Ramos (cell line): Measurements from ENCODE around the gene CCDC167.

Source experiments
- in situ Hi-C: fragments of 300-500 bp; cut with MboI; formaldehyde crosslinking; loops from one replicate; pipeline ENCODE4 v1.14.3; 2022; ENCODE audit warnings: low sequenced_read_pairs; ENCODE audit not compliant: unreplicated experiment

Gene CCDC167

DNA sequence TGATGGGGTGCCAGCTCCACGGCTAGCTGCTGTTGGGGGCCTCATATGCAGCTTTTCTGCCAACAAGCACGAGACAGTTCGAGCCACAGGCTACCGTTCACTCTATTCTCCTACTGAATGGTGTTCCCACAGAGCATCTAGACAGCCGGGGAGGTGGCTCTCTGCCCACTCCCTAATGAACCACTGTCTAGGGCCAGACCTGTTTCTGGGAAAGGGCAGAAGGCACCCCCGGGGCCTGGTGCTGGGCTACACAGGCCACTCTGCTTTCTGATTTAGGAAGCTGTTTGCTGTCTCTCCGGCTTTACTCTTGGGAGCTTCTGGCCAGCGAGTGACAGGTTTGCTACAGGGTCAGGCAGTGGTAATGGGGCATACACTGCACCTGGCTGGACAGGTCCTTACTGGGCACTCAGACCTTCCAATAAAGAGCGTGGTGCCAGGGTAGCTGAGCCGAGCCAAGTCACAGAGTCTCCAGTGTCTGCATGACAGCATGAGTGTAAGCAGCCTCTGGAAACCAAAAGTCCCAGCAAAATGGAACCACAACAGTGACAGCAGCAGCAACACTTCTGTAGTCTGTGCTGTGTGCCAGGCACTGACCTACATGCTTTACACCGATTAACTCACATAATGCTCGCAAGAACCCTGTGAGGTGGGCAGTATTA lies 8.4 kb downstream of the CCDC167 start:
- in situ Hi-C loops, result no loop called here

DNA sequence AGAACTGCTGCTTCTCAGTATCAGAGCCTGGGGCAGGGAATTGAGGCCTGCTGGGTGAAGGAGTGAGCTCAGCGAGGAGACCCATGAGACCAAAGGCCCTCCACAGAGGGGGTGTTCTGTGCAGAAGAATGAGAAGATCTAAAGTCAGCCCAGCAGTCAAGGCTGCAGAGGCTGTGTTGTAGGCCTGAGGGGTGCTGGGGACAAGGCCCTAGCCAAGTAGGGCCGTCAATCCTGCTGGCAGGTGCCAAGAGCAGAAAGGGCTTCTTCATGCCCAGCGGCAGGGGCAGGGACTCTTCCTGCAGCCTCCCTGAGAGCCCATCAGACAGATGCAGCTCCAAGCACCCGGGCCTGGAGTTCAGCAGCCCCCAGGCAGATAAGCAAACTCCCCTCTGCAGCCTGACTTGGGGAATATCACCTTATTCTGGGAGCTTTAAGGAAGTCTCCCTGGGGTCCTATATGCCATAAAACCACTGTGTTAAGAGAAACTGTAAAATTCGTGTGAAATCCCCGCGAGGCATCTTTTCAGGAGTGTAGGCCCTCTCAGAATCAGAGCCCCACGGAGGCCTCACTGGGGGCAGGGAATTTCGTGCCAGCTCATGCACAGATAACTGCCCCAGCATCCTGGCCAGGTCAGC lies 9.0 kb downstream of the CCDC167 start:
- in situ Hi-C loops, result no loop called here

DNA sequence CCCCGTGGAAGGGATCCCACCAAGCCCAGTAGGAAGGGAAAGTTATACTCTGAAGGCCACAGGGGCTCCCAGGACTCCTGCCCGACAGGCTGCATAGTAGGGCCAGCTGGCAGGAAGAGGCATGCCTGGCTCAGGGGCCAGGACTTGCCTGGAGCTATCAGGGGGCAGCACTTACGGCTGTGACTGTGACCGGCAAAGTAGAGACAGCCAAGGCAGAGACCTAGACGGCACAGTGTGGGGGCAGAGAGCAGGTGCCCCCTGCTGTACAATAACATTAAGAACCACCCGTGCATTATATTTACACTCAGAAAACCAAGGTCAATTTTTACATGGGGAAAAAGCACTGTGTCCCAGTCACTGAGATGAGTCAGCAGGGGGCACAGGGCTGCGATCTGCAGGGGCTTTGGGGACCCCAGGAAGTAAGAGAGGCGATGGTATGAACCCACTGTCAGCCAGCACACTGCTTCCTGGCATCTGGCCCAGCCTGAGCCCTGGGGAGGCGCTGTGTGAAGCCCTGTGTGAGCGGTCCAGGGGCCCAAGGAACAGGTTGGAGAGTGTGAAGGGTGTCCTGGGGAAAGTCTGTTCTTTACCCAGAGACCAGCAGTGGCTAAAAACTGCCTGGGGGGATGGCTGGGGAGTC lies 9.9 kb downstream of the CCDC167 start:
- in situ Hi-C loops, result no loop called here

DNA sequence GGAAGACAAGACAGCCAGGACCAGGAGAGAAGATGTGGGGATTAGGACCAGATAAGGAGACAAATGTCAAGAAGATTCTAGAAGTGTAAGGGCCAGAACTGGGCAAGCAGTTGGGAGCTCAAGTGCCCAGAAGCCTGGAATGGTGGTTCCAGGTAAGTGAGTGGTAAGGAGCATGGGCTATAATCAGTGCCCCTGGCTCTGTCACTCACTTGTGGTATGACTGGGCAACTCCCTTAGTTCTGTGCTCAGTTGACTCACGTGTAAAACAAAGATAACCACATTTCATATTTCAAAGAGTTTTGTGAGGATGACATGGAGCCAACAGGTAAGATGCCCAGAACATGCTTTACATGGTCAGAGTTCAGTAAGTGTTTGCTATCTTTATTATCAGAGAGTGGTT lies 11.2 kb downstream of the CCDC167 start:
- in situ Hi-C loops, result no loop called here

DNA sequence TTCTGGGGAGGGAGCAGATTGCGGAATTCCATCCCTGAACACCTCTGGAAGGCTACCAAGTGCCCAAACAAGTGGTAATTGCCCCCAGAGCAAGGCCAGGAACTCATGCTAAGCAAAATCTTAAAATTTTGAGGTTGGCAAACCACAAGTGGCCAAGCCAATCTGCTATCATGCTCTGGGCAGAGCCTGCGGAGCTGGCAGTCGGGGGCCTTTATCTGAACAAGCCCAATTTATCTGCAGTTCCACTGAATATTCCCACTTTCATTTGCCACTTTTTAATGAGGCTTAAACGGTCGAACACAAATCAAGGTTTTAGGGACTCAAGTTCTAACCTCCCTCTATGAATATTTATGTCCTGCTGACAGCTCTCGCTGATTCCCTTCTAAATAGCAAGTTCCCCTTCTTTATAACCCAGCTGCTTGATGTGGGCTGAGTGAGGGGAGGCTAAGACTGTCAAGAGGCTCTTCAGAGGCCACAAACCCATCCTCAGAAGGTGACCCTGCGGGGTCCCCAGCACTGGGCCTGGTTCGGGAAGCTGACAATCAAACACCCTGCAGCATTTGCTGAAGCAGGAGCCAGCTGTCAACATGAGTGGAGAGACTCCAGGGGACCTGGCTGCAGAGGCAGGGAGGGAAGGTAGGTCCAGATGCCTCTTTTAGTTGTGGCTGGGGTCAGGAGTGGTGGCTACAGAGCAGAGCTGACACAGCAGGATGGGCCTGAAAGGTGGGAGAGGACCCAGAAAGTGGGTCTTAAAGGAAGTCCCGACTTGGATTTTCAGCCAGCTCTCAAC lies 11.9 kb downstream of the CCDC167 start:
- in situ Hi-C loops, result no loop called here

DNA sequence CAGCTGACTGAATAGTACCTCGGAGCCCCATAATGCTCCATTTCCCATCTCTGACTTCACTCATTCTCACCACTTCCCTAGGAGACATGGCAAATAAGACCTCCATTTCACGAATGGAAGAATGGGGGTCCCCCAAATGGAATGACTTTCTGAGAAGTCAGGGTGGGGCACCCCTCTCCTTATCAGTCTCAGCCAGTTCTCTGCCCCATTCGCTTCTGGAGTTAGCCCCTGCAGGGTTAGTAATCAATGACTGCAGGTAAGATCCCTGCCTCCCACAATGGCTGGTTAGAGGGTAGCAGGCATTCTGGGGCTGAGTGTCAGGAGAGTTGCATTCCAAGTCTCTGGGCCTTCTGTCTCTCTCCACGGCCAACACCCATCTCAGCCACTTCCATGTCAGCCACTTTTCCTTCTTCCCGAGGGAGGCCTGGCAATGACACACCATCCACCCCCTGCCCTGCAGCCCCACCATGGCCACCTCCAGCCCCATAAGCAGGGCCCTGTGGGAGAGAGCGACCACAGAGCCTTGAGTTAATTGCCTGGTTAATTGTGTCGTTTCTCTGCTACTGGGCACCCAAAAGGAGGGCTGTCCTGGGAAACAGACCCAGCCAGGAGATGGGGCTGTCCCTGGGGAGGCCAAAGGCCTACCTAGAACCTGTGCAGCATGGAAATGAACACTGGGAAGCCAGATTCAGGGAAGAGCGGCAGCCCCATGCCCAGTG lies 13.4 kb downstream of the CCDC167 start:
- in situ Hi-C loops, result no loop called here

DNA sequence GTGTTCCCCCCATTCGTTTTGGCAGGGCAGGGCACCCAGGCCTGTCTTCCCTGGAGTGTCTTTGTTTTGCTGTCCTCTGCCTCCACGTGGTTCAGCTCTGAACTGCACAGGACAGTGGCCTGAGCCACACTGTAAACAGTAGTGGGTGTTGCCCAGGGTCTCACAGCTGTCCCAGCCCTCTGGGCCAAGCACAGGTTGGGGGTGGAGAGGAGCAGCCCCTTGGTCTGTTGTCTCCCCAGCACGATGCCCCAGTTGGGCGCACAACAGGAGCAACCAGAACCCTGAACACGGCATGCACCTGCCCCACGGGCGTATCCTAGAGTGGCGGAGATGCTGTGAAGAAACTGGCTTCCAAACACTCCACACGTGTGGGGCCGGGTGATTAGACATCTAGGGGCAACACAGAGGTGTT lies 14.4 kb downstream of the CCDC167 start:
- in situ Hi-C loops, result no loop called here

DNA sequence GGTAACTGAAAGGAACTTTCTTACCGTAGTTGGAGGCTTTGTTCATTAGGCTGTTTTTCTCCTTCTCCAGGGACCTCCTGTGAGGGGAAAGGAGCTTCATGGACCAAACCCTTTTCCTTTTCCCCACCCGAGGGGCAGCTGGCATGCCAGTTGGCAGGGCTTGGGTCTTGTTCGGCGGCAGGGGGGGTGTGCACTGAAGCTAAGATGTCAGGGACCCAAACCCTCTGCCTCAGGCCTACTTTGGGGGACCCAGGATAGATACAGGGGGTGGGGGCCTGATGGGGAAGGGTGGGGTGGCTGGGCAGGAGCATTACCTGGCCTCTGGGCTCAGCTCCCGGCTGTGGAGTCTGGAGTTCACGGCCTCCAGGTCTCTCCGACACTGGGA lies 14.9 kb downstream of the CCDC167 start:
- in situ Hi-C loops, result no loop called here

DNA sequence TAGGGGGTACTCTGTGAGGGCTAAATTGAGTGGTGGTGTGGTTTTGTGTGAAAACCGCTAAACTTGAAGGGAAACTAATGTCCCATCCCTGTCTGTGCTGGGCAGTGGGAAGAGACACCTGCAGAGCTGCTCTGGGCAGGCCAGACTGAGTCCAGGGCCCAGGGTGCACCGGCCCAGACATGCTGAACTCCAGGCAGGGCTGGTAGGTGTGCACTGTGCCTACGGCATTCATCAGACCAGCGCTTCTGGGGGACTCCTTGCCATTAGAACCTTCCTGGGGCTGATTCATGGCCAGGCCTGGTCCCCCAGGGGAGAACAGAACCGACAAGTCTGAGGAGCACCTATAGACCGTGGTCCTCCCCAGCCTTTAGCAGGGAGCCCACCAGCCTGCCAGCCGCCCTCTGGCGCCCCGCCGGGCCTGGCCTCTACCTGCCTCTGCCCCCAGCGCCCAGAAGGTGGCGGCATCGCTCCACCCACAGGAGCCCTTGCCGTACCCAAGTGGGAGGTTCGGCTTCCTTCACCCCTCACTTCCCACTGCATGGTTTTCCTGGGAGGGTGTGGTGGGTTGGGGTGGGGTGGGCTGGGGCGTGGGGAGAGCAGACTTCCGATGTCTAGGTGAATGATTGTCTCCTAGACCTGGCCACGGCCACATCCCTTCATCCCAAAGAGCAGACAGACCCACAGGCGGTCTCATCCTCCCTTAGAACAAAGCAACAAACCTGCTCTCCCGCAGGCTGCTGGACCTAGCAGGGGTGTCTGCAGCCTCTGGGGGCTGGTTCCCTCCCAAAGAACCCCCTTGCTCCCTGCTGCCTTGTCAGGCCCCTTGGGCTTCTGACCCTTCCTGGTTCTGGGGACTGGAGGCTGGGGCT lies 15.5 kb downstream of the CCDC167 start:
- in situ Hi-C loops, result no loop called here

DNA sequence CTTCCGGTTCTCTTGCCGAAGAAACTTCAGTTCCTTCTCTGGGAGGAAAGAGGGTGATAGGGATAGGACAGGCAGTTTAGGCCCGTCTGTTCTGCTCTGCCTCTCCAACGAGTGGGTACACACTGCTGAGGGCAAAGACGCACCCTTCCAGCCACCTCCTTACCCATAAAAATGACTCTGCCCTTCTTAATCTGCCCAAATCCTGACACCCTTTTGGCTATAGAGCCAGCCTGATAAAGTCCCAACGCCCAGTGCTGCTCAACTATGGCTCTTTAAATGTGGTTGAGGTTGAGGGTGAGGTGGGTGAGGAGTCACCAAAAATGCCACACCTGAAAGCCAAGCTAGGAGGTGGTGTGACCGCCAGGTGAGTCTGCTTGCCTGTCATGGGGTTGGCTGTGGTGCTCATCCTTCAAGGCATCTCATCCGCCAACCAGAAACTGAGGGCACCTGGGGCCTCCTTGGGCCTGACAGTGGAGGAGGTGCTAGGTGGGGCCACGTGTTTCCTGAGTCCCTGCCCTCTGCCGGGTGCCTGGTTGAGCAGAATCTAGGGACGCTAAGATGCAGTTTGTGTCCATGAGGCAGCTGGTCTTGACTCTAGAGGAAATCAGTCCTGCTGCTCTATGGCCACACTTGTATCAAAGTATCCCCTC lies 16.3 kb downstream of the CCDC167 start:
- in situ Hi-C loops, result no loop called here

DNA sequence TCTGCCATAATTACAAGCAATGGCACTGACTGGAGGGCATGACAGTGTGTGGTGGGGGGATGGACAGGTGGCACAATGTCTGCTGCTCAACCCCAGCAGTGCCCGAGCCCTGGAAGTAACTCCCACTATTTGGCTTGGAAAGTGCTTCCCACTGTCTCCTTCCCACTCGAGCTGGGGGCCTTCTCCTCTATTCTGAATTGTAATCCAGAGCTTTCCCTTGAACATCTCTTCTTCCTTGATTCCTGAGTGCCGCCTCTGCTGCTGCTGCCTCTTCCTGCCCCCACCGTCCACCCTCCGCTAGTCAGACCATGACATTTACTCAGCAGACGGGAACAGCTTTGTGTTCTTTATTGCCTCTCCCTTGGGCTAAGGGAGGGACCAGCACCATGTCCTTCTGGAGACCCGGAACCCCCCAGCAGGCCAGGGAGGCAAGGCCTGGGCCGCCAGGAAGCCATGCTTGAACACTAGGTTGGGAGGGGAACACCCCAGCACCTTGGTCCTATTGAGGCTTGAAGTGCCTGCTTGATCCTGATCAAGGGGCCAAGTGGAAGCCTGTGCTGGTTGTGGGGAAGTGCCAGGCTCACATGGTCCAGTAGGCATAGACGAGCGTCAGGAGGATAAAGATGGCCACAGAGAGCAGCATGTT lies 17.0 kb downstream of the CCDC167 start:
- in situ Hi-C loops, result no loop called here

DNA sequence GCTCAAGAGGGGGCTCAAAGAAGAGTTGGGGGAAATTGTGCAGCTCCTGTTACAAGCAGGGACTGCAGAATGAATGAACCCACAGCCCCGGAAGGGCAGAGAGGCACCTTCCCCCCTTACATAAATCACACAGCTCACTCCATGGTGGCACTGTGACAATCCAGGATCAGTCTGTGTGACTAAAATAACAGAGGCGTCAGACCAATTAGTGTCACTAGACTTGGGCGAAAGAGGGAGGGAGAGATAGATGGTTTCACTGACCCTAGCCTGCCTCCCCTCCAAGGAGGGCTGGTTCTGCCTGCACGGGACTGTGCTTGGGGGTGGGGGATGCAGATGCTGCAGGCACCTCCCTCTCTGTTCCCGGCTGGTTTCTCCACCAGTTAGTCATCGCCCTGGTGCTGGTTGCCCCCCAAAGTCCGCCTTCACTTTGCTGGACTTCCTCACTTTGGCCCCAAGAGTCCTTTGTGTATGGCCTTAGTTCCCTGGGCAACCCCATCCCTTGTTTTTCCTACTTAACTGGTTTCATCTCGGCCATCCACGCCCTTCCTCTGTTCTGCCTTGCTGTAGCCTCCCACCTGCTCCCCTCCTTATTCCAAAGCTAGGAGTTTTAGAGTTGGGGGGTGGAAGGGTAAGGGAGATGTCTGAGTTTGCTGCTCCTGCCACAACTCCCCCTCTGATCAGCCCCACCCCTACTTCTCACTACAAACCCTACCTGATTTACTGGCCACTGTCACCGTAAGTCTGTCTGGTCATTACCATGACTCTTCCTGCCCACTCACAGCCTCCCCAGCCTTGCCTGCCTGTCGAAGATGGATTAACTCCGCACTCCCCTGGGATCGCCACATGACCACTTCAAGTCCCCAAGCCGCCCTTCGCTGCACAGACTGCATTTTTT lies 17.7 kb downstream of the CCDC167 start:
- in situ Hi-C loops, result no loop called here

DNA sequence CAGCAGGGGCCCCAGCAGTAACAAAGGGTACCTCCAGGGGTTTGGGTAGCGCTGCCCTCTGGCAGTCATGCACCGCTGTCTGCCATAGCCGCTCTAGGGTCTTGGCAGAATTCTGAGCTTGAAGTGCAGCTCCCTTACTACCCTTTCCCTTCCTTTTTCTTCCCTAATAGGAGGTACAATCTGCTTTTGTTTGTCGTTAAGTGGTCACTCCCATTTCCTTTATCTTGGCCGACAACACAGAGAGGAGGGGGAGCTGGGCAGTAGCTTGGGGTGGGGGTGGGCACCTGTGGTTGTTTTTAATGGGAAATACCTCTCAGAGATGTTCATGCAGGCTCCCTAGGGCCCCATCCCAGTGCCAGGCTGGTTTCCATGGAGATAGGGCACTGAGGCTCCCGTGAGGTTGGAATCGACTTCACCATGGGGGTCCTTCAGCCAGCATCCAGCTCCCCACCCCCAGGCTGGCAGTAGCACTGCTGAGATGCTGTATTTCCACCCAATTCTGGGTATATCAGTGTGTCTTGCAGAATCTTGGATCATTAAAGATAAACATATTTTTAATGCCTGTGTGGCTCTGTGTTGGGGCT lies 18.6 kb downstream of the CCDC167 start:
- in situ Hi-C loops, result no loop called here

DNA sequence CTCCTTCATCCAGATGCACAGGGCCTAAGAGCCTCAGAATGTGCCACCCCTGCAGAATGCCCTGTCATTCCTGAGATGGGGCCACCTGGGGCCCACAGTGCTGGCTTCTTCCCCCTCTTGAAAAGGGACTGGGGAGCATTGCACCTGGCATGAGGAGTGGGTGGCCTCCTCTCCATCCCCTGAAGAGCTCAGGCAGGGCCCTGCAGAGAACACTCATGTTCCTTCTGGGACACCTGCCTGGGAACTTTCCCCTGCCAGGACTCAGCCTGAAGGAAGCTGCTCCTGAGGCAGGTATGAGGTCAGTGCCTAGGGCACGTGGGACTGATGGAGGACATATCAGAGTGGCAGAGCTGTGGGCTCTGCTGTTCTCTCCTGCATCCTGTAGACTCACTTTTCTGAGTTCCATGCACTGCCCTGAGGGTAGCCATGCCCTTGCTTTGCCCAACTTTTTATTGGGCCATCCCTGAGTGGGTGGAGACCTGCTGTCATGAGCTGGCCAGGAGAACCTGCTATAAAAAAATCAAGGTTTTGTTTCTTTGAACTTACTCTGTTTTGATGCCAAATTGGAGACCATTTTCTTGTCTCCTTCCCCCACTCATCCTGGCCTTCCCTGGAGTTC lies 19.5 kb downstream of the CCDC167 start:
- in situ Hi-C loops, result no loop called here

DNA sequence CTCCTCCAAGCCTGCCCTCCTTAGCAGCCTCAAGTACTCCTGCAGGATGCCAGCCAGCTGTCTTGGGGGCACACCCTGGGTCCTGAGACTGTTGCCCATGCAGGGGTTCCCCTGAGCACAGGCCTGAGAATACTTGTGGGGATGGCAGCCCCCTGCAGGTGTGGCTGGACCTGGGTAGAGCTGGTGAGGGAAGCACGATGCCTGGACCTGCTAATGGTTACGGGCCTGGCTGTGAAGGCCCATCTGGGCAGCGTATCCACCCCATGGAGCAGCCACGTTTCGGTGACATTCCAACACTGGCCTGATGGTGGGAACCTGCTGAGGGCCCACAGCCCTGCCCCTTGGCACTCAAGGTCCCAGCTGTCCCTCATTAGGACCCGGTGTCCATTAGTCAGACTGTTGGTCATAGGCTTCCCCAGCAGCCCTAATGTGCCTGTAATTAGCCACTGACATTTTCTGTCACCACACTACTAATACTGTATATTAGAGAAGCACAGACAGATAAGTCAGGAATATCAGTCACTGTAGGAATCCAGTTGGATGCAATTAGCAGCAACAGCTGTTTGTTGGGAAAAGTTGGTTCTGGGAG lies 20.3 kb downstream of the CCDC167 start:
- in situ Hi-C loops, result no loop called here

DNA sequence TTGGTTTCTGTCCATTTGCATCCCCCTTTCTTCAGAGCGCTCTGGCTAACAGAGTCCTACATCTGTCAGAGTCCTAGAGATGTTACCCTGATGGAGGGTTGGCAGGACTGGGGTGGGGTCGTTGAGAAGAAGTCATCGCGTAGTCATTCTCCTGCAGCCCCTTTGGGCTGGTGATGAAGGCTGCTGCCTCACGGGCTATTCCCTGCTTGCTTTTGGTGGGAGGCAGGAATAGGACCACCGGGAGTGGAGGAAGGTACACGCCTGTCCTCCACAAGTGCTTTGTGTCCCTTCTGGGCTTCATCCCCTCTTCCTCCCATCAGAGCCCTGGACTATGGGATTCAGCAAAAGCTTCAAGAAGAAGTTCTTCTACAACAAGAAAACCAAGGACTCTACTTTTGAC lies 20.9 kb downstream of the CCDC167 start:
- in situ Hi-C loops, result no loop called here
